Measurements from ENCODE around the gene ENDOG.
"Not testable (repeated sequence)": the region's sequence is repeated elsewhere in the genome, so short reads cannot be mapped to it uniquely, and the experiment has no call there.

Gene ENDOG

DNA sequence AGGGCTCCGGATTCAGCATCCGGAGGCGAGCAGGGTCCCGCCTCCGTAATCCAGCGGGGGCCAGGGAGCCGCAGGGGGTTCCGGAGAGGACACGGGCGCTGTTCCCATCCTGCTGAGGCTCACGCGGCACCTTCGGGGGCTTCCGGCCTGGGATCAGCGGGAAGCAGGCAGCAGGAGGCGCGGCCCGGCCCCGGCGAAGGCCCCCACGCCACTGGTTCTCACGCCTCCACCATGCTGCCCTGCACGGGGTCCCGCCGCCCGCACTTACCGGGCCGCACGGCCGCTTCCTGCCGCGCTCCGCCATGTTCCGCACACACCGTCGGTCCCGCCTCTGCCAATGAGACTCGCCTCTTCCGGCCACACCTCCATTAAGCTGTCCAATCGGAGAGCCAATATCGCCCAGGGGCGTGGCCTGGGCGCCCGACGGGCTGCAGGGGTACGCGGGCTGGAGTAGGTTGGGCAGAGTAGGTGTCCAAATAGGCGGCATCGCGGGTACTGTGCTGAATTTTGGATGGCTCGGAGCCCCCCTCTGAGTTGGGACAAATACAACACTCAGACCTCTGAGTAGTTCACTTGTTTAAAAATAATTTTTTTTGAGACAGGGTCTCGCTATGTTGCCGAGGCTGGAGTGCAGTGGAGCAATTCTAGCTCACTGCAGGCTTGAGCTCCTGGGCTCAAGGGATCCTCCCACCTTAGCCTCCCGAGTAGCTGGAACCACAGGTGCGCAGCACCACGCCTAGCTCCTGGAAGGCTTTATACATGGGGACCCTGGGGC, 11.4 kb downstream of the ENDOG start, which contains the start of gene SPOUT1:
SPOUT1 (minus strand) TSS at position 318 of the 775 bp plus-strand sequence; CDS start at position 304, 14 bp downstream.
- H3K36me3 ChIP-seq (ENCODE audit: control insufficient read depth, insufficient read depth, low read length) = peaks cover 25% of the 10 kb centered on the region
- DNase-seq (ENCODE audit: low read depth, low spot score) = peak; percentile 90
- no peaks in the 10 kb centered on the region for H3K27me3 ChIP-seq (ENCODE audit: control insufficient read depth, insufficient read depth, low read length)
- no CpG with 5 or more reads among the region's 56 CpGs for whole genome bisulfite sequencing (ENCODE audit: insufficient coverage, insufficient read length)
- H3K4me1 ChIP-seq (ENCODE audit: control insufficient read depth, insufficient read depth, low read length) = no peaks in the 10 kb centered on the region; the same call in 1 of the 2 replicates
- H3K9me3 ChIP-seq (ENCODE audit: control insufficient read depth, insufficient read depth, low read length) = no peaks in the 10 kb centered on the region
- H3K4me3 ChIP-seq (ENCODE audit: low read length) = peak within 1 kb of the TSS; percentile 86
- H3K27ac ChIP-seq (ENCODE audit: low read length) = no peak within 1 kb of the TSS

DNA sequence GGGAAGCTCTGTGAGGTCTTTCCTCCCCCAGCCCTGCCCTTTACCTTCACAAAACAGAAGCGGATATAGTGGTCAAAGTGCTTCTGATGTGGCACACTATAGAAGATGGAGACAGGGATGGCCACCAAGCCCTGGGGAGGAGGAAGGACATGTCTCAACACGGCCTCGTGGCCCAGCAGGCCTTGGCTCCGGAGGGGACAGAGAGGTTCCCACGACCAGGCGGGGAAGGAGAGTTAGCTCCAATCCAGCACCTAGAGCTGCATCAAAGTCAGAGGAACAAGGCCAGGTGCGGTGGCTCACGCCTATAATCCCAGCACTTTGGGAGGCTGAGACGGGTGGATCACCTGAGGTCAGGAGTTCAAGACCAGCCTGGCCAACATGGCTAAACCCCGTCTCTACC, 15.4 kb downstream of the ENDOG start:
- no peaks in the 10 kb centered on the region; the same call in 1 of the 2 replicates for H3K4me1 ChIP-seq (ENCODE audit: control insufficient read depth, insufficient read depth, low read length)
- no peak overlapping the region for H3K27ac ChIP-seq (ENCODE audit: low read length)
- no peaks in the 10 kb centered on the region for H3K27me3 ChIP-seq (ENCODE audit: control insufficient read depth, insufficient read depth, low read length)
- no peak for DNase-seq (ENCODE audit: low read depth, low spot score)
- no peak overlapping the region for H3K4me3 ChIP-seq (ENCODE audit: low read length)
- peaks cover 5% of the 10 kb centered on the region; the same call in 1 of the 2 replicates for H3K36me3 ChIP-seq (ENCODE audit: control insufficient read depth, insufficient read depth, low read length)
- no CpG with 5 or more reads among the region's 10 CpGs for WGBS (ENCODE audit: insufficient coverage, insufficient read length)
- no peaks in the 10 kb centered on the region for H3K9me3 ChIP-seq (ENCODE audit: control insufficient read depth, insufficient read depth, low read length)

DNA sequence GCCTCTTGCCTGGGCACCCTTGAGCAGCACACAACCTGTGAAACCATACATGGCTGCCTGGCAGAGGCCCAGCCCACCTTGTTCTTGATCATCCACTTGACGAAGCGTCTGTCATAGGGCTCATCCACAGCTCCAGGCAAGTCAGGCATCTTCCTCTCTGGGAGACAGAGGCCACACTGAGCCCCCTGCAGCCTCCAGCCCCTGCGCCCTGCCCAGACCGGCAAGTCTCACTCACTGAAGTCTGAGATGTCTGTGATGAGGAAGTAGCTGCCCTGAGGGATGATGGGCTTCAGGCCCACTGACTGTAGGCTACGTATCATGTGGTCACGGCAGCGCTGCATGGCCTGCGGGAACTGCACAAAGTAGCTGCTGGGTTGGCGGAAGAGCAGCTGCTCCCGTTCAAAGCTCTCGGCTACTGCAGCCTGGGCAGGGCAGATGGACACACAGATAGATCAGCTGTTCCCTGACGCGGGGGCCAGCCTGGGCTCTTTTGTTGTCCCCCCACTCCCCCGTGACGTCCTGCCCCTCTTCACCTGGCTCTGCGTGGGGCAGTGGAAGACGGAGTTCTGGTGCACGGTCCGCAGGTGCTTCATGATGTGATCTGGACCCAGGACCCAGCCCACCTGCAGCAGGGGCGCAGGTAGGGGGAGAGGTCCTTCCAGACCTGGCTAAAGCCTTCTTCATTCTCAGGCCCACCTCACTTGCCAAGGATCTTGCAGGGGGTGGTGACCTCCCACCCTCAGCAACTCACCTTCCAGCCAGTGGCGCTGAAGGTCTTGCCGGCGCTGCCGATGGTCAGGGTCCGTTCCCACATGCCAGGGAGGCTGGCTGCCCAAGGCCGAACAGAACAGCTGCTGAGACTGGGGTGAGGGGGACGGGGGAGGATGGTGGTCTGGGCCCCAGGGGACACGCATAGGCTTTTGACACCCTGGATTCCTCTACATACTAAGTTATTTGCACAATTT, 17.2 kb downstream of the ENDOG start:
- Histone ChIP-seq H3K4me3 (ENCODE audit: low read length) (no peak overlapping the region), H3K9me3 (ENCODE audit: control insufficient read depth, insufficient read depth, low read length) (no peaks in the 10 kb centered on the region), H3K27me3 (ENCODE audit: control insufficient read depth, insufficient read depth, low read length) (no peaks in the 10 kb centered on the region), H3K27ac (ENCODE audit: low read length) (no peak overlapping the region), H3K36me3 (ENCODE audit: control insufficient read depth, insufficient read depth, low read length) (peaks cover 5% of the 10 kb centered on the region; the same call in 1 of the 2 replicates), H3K4me1 (ENCODE audit: control insufficient read depth, insufficient read depth, low read length) (no peaks in the 10 kb centered on the region)
- WGBS (ENCODE audit: insufficient coverage, insufficient read length) = no CpG with 5 or more reads among the region's 28 CpGs
- DNase-seq (ENCODE audit: low read depth, low spot score) = no peak

DNA sequence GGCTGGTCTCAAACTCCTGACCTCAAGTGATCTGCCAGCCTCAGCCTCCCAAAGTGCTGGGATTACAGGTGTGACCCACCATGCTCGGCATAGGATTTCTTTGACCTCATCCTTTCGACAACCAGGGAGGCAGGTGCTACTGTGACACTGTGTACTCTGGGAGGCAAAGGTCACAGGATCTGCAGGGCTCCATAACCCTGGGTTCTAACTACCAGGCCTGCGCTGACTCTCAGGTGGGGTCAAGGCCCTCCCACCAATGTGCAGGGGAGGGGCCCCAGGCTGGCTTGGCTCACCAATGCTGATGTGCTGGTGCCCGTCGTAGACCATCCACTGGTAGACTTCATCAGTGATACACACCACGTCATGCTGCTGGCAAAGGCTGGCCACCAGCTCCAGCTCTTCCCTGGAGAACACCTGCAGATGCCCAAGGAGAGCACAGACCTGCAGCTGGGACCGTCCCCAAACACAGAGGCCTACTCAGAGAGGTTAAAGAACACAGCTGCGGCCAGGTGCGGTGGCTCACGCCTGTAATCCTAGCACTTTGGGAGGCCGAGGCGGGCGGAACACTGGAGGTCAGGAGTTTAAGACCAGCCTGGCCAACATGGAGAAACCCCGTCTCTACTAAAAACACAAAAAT, 18.3 kb downstream of the ENDOG start:
- H3K36me3 ChIP-seq (ENCODE audit: control insufficient read depth, insufficient read depth, low read length) = peaks cover 5% of the 10 kb centered on the region; the same call in 1 of the 2 replicates
- H3K4me1 ChIP-seq (ENCODE audit: control insufficient read depth, insufficient read depth, low read length) = no peaks in the 10 kb centered on the region
- no CpG with 5 or more reads among the region's 14 CpGs for WGBS (ENCODE audit: insufficient coverage, insufficient read length)
- no peaks in the 10 kb centered on the region for H3K9me3 ChIP-seq (ENCODE audit: control insufficient read depth, insufficient read depth, low read length)
- no peaks in the 10 kb centered on the region for H3K27me3 ChIP-seq (ENCODE audit: control insufficient read depth, insufficient read depth, low read length)
- H3K27ac ChIP-seq (ENCODE audit: low read length) = no peak overlapping the region
- H3K4me3 ChIP-seq (ENCODE audit: low read length) = no peak overlapping the region
- DNase-seq (ENCODE audit: low read depth, low spot score) = no peak

DNA sequence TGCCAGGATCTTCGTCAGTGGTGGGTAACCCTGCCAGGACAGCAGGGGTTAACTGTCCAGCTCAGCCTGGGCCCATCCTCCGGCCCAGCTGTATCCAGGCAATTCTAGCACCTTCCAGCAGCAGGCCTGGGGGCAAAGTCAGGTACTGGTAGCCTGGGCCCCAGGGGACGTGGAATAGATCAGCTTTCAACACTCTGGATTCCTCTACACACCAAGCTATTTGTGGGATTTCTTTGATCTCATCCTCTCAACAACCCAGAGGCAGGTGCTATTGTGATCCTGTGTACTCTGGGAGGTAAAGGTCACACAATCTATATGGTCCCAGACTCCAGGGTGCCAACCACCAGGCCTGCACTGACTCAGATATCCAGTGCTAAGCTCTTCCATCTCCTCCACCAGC, 20.0 kb downstream of the ENDOG start:
- Histone ChIP-seq H3K4me1 (ENCODE audit: control insufficient read depth, insufficient read depth, low read length) (no peaks in the 10 kb centered on the region), H3K9me3 (ENCODE audit: control insufficient read depth, insufficient read depth, low read length) (no peaks in the 10 kb centered on the region), H3K4me3 (ENCODE audit: low read length) (no peak overlapping the region), H3K27me3 (ENCODE audit: control insufficient read depth, insufficient read depth, low read length) (no peaks in the 10 kb centered on the region), H3K36me3 (ENCODE audit: control insufficient read depth, insufficient read depth, low read length) (peaks cover 3% of the 10 kb centered on the region; the same call in 1 of the 2 replicates), H3K27ac (ENCODE audit: low read length) (no peak overlapping the region)
- WGBS (ENCODE audit: insufficient coverage, insufficient read length) = no CpG with 5 or more reads among the region's 3 CpGs
- no peak for DNase-seq (ENCODE audit: low read depth, low spot score)

DNA sequence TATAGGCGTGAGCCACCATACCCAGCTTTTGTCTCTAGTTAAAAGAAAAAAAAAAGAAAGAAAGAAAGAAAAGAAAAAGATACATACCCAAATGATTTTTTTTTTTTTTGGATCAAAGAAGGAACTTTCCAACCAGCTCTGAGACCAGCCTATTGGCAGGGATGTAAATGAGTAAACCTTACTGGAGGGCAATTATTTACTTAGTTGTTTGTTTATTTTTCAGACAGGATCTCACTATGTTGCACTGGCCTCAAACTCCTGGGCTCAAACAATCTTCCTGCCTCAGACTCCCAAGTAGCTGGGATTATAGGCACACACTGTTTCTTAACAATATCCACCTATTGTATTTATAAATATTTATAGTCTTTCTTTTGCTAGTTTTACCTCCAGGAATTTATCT, 22.2 kb downstream of the ENDOG start:
- no CpG with 5 or more reads among the region's 1 CpG for WGBS (ENCODE audit: insufficient coverage, insufficient read length)
- no peaks in the 10 kb centered on the region for H3K27me3 ChIP-seq (ENCODE audit: control insufficient read depth, insufficient read depth, low read length)
- no peaks in the 10 kb centered on the region; the same call in 1 of the 2 replicates for H3K36me3 ChIP-seq (ENCODE audit: control insufficient read depth, insufficient read depth, low read length)
- no peak overlapping the region for H3K4me3 ChIP-seq (ENCODE audit: low read length)
- H3K9me3 ChIP-seq (ENCODE audit: control insufficient read depth, insufficient read depth, low read length) = no peaks in the 10 kb centered on the region
- DNase-seq (ENCODE audit: low read depth, low spot score) = no peak
- no peak overlapping the region for H3K27ac ChIP-seq (ENCODE audit: low read length)
- no peaks in the 10 kb centered on the region for H3K4me1 ChIP-seq (ENCODE audit: control insufficient read depth, insufficient read depth, low read length)

DNA sequence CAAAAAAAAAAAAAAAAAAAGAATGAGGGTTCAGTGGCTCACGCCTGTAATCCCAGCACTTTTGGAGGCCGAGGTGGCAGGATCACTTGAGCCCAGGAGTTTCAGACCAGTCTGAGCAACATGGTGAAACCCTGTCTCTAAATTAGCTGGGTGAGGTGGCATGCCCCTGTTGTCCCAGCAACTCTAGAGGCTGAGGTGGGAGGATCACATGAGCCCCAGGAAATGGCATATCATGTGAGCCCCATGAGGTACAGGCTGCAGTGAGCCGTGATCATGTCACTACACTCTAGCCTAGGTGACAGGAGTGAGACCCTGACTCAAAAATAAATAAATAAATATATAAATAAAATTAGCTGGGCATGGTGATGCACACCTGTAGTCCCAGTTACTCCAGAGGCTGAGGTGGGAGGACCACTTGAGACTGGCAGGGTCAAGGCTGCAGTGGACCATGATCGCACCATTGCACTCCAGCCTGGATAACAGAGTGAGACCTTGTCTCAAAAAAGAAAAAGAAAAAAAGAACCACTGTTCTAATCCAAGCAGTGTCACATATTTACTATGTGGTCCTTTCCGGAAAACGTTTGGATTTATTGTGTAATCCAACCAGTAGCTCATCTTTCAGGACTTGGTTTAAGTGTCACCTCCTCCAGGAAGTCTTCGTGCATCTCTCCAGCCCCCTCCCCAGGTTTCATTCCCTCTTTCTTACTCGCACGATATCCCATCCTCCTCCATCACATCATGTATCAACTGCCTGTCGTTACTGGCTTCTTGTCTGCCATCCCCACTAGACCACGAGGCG, 23.6 kb downstream of the ENDOG start:
- no peaks in the 10 kb centered on the region for H3K27me3 ChIP-seq (ENCODE audit: control insufficient read depth, insufficient read depth, low read length)
- H3K9me3 ChIP-seq (ENCODE audit: control insufficient read depth, insufficient read depth, low read length) = no peaks in the 10 kb centered on the region
- no peak for DNase-seq (ENCODE audit: low read depth, low spot score)
- WGBS (ENCODE audit: insufficient coverage, insufficient read length) = 100% methylated on average over 3 of the region's 12 CpGs
- H3K4me1 ChIP-seq (ENCODE audit: control insufficient read depth, insufficient read depth, low read length) = no peaks in the 10 kb centered on the region
- no peak overlapping the region for H3K4me3 ChIP-seq (ENCODE audit: low read length)
- H3K36me3 ChIP-seq (ENCODE audit: control insufficient read depth, insufficient read depth, low read length) = no peaks in the 10 kb centered on the region
- no peak overlapping the region for H3K27ac ChIP-seq (ENCODE audit: low read length)

DNA sequence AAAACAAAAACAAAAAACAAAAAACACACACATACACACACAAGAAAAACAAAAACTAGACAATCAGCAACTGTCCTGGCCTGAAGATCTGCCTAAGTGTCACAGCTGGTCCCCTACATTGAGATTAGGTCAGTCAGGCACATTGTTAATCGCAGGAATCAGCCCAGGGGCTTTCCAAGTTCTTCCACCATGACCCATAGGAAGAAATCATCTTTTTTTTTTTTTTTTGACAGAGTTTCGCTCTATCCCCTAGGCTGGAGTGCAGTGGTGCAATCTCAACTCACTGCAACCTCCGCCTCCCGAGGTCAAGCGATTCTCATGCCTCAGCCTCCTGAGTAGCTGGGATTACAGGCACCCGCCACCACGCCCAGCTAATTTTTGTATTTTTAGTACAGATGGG, 24.9 kb downstream of the ENDOG start:
- not testable (repeated sequence) for H3K27ac ChIP-seq (ENCODE audit: low read length); H3K4me1 ChIP-seq (ENCODE audit: control insufficient read depth, insufficient read depth, low read length); H3K27me3 ChIP-seq (ENCODE audit: control insufficient read depth, insufficient read depth, low read length); H3K9me3 ChIP-seq (ENCODE audit: control insufficient read depth, insufficient read depth, low read length); DNase-seq (ENCODE audit: low read depth, low spot score); H3K4me3 ChIP-seq (ENCODE audit: low read length); H3K36me3 ChIP-seq (ENCODE audit: control insufficient read depth, insufficient read depth, low read length)
- WGBS (ENCODE audit: insufficient coverage, insufficient read length) = no CpG with 5 or more reads among the region's 7 CpGs

DNA sequence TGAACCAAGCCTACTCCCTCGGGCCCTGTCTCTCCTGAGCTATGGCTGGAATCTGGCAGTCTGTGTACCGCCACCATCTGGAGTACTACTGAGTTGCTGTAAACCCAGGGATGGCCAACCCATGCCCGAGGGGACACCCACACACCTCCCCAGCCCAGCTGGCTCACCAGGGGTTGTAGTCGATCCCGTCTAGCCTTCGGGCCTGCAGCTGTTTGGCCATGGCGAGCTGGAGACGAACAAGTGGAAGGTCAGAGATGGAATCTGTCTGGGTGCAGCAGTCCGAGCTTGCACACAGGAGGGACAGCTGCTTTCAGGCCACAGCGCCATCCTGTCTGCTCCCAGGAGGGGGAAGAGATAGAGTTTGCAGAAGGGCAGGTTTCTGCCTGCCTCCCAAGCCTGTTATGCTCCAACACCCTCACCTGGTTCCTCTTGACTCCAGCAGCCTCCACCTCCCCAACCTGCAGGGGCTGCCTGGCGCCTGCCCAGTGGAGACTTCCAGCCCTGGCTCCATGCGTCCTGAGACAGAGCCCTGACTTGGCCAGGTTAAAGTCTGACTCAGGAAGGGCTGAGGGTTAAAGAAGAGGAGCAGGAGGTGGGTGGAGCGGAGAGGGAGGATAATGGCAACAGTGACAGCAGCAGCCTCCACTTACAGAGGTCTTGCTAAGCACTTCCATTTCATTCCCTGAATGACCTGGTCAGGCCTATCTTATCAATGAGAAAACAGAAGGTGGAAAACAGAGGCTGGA, 27.1 kb downstream of the ENDOG start:
- H3K27me3 ChIP-seq (ENCODE audit: control insufficient read depth, insufficient read depth, low read length) = no peaks in the 10 kb centered on the region
- no peak overlapping the region for H3K4me3 ChIP-seq (ENCODE audit: low read length)
- DNase-seq (ENCODE audit: low read depth, low spot score) = no peak
- WGBS (ENCODE audit: insufficient coverage, insufficient read length) = no CpG with 5 or more reads among the region's 13 CpGs
- H3K36me3 ChIP-seq (ENCODE audit: control insufficient read depth, insufficient read depth, low read length) = no peaks in the 10 kb centered on the region
- no peak overlapping the region for H3K27ac ChIP-seq (ENCODE audit: low read length)
- no peaks in the 10 kb centered on the region for H3K9me3 ChIP-seq (ENCODE audit: control insufficient read depth, insufficient read depth, low read length)
- no peaks in the 10 kb centered on the region for H3K4me1 ChIP-seq (ENCODE audit: control insufficient read depth, insufficient read depth, low read length)

Data from iPS DF 6.9 (cell line).